SKM-1 treated with dmso at 0.1 percent for 144 hours (cell line): Measurements from ENCODE around the gene SHISA3.

Experiments used
- DNase-seq: peaks from one replicate; lab custom pipeline; 2025; ENCODE audit not compliant: unreplicated experiment; lab: John Stamatoyannopoulos, UW

The SHISA3 gene

DNA sequence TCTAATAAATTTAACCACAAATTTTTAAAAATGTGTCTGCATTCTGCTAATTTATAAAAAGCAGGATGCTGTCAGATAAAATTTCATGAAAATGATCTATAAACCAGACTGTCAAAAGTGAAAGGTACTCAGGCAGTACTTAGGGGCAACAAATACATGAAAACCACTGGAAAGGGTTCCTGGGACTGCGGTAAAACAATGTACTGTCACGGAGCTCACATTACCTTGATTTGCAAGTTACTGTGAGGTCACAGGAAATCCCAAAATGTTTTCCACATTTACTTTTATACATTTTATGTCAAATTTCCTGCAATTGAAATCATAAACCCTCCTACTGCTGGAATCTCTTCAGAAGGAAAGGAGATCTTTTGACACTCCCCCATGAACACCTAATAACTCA is 45.3 kb downstream of the SHISA3 start:
- DNase-seq = no peak

- DNase-seq = no peak
Observed at GRCh38 chr4:42445038-42445437, 47.8 kb downstream of the SHISA3 start.

DNA sequence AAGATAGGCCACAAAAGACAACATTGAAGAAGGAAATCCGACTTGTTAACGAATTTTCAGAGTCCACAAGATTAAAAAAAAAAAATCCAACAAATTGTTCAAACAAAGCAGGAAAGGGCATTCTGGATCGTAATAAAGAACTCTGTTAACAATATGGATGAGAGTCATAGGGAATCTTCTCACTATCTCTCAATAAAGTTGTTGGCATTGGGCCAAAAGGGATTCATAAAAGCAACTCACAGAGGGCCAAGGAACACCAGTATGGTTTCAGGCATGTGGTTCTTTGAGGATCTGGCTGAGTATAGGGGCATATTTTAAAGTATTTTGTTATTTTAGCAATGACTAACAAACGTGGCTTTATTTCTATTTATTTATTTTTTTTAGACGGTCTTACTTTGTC is 49.5 kb downstream of the SHISA3 start:
- DNase-seq = no peak
